Gastroesophageal sphincter (tissue), 3 donors: ENCODE results near the gene CRABP2.

Experiments
- CTCF ChIP-seq, 4 experiments: fragments of 200-600 bp in 2 of 4; fragments of 450-650 bp in 2 of 4; sonication (generic) in 1 of 4; IDR thresholded peaks; one replicate each; pipeline ENCODE4 v1.5.1; 2017 to 2019; ENCODE audit warnings: antibody characterized with exemption in 4 of 4, mild to moderate bottlenecking in 2 of 4, moderate library complexity in 2 of 4
- EP300 ChIP-seq: sonication (generic); formaldehyde crosslinking; IDR thresholded peaks from one replicate; pipeline ENCODE4 v1.6.1; 2017; ENCODE audit warnings: antibody characterized with exemption, mild to moderate bottlenecking

DNA sequence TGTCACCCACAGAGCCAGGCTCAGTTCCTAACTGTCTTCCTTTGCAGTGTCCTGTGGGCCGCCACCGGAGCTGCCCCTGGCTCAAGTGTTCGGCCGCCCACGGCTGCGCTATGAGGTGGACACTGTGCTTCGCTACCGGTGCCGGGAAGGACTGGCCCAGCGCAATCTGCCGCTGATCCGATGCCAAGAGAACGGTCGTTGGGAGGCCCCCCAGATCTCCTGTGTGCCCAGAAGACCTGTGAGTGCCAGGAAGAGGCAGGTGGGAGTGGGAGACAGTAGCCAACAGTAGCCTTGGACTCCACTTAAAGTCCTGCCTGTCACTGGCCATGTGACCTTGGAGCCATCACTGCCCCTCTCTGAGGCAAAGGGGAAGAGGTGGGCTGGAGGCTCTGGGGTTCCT, 46.9 kb downstream of the CRABP2 start:
- TF ChIP-seq CTCF (IDR thresholded peaks at IDR 0.05) (no peak), EP300 (no peak)
